KG1 (cell line): ENCODE data around the gene LRP11.
"Not testable (repeated sequence)": the region's sequence is repeated elsewhere in the genome, so short reads cannot be mapped to it uniquely, and the experiment has no call there.

Source experiments
- DNase-seq: peaks from one replicate; lab custom pipeline; 2025; lab: John Stamatoyannopoulos, UW

The LRP11 gene

DNA sequence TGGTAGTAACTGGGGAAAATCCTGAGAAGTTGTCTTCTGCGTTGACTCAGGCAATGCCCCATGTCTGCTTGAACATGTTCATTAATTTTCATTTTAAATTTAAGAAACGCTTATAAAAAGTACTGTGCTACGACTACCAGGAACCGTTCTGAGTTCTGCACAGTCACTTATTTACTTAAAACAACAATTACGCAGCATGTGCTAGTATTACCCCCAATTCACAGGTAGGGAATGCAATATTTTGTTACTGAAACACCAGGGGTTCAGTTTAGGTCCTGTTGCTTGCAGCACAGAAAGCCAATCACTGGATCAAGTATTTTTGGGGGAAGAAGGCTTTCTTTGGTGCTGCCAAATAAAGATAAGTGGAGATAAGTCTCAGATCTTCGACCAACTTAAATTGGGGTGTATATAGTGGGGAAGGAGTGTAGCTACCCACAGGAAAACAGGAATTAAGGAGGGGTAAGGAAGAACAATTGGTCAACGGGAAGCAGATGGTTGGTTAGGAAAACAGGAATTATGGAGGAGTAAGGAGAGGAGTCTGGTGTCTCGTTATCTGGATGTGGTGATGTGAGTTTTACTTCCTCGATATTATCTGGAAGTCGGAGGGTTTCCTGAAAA lies 5.2 kb upstream of the LRP11 start:
- DNase-seq: no peak

- DNase-seq: no peak
Measured at GRCh38 chr6:149867876-149868640, 3.9 kb upstream of the LRP11 start.

GRCh38 chr6:149864578-149865535 lies 698 bp upstream of the LRP11 start:
- DNase-seq: peak; percentile 47

- DNase-seq: peak; percentile 18
Measured at GRCh38 chr6:149862922-149863697, 1.0 kb downstream of the LRP11 start.

DNA sequence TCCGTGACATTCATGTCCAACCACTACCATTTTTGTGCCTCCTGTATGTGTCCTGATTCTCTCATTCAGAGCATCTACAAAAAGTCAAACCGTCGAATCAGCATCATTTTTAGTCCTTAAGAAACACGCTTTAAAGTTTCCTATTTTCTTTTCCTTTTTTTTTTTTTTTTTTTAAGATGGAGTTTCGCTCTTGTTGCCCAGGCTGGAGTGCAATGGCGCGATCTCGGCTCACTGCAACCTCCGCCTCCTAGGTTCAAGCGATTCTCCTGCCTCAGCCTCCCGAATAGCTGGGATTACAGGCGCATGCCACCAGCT lies 1.8 kb downstream of the LRP11 start:
- DNase-seq: not testable (repeated sequence)

- DNase-seq: no peak
Measured at GRCh38 chr6:149861603-149862423, 2.3 kb downstream of the LRP11 start.

DNA sequence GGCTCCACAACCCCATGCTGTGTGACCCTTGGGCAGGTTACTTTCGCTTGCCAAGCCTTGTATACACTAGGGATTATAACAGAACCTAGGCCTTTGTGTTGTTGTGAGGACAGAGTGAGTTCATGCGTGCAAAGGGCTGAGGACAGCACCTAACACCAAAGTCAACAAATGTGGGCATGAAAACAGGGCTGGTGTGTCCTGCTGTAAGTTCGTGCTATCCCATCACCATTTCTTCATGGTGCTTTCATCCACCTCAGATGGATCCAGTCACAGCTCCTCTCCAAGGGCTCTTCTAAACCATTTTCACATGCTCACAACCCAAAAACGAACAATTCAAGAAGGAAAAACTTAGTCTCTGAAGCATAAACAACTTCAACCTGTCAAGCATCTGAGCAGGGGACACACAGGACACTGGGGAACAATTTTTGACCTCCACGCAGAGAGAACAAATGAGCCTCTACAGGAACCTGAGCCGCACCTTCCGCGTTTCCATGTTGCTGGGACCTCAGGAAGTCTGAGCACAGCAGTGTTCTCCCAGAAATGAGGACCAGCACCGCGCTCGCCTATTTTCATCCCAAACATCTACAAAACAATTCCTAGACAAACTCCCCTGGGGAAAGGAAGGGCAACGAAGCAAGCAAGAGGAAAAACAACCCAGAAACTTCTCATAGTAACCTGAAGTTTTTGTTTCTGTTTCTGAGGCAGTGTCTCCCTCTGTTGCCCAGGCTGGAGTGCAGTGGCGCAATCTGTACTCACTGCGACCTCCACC lies 3.1 kb downstream of the LRP11 start:
- DNase-seq: no peak

GRCh38 chr6:149860513-149860833 lies 3.7 kb downstream of the LRP11 start:
- DNase-seq: no peak

GRCh38 chr6:149859938-149860337 lies 4.2 kb downstream of the LRP11 start:
- DNase-seq: no peak

- no peak for DNase-seq
Measured at GRCh38 chr6:149859368-149859767, 4.8 kb downstream of the LRP11 start.

- no peak for DNase-seq
Measured at GRCh38 chr6:149857541-149857940, 6.6 kb downstream of the LRP11 start.

GRCh38 chr6:149856256-149856994 lies 7.7 kb downstream of the LRP11 start:
- DNase-seq: no peak

DNA sequence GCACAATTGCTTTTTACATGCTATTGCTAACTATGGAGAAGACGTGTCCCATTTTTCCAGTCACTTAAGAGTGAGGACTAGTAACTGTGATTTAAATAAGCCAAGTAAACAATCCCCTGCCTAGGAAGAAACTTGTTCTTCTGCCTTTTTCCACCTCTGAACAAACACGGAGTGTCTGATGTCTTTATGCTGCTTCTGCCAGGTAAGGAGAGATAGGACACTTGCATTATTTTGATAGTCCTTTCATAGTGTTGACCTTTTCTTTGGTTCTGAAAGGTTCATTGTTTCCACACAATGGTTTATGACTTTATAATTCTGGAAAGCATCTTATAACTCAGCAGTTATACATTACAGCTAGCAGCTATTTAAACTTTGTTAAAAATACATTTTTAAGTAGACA lies 8.4 kb downstream of the LRP11 start:
- DNase-seq: no peak

DNA sequence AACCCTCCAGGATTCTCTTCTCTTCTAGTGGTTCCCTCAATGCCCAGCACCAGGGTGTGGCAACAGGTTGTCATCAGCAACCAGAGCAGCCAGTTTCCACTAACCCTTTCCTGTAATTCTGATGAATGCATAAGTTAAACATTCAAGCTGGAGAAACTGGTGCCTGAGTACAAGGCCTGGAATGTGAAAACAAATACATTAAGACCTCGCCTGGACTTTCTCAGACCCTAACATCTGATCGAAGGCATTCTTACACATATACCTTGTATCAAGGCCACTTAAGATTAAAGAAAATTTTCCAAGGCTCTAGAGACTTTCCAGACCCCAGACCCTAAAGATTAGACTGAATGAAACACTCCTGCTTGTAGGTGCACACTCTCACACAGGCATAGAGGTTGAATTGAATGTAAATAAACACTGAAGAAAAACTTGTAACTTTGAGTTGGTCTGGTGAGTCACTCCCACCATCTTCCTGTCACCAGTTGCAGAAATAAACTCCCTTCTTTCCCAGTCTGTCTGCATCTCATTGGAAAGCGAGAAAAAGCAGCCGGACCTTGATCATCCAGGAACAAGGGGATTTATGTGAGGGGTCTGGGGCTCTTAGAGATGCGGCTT lies 9.0 kb downstream of the LRP11 start:
- no peak for DNase-seq

GRCh38 chr6:149854532-149854931 lies 9.6 kb downstream of the LRP11 start:
- DNase-seq: no peak

- DNase-seq: not testable (repeated sequence)
Measured at GRCh38 chr6:149854017-149854416, 10.1 kb downstream of the LRP11 start.

GRCh38 chr6:149852881-149853280 lies 11.3 kb downstream of the LRP11 start:
- DNase-seq: no peak

DNA sequence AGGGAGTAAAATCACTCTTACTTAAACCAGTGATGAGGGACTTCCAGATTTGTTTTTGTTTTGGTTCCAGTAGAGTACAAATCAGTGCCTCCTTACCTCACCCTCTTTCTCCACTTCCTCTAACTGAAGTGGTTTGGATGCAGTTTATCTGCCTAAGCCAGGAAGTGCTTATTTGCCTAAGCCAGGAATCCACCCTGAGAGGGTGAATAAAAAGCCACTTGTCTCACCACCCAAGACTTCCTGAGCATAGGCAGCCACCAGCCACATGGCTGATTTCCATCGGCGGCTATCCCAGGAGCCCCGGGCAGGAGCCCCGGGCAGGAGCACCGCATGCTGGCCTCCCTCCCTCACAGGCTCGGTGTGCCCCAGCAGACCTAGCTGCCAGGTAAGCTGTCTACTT lies 12.0 kb downstream of the LRP11 start:
- DNase-seq: no peak

DNA sequence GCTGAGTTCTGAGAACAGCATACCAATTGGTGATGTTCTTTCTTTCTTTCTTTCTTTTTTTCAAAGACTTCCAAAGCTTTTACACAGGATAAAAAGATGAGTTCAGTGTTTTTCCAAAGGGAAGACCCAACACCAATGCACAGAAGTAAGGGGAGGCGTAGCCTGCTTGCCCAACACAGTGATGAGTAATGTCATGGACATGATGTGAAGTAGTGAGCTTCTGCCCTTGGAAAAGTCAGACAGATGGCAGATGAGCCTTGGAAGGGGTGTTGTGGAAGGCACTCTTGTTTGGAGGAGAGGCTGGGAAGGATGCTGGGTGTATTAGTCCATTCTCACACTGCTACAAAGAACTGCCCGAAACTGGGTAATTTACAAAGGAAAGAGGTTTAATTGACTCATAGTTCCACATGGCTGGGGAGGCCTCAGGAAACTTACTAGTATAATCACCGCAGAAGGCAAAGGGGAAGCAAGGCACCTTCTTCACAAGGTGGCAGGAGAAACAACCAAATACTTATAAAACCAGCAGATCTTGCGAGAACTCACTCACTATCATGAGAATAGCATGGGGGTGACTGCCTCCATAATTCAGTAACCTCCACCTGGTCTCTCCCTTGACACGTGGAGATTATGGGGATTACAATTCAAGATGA lies 12.6 kb downstream of the LRP11 start:
- DNase-seq: no peak
